Activated naive CD4-positive, alpha-beta T cell treated with anti-CD3 and anti-CD28 coated beads, Interleukin-2, amount 10 ng/mL, durations not matched to agents 7 days and 5 days (primary cell): ENCODE data around the gene OXTR.

Experiments used
- CTCF ChIA-PET: fragments of 350-600 bp; sonication (Branson Sonifier 250); formaldehyde crosslinking; loops from one replicate; lab custom pipeline; 2021; ENCODE audit warnings: antibody characterized with exemption; lab: Charles Lee
- DNase-seq: peaks from one replicate; pipeline ENCODE4 v3.0.0-alpha.2; 2020
- H3K27ac Mint-ChIP-seq: one replicate; pipeline ENCODE4 v1.8.0; 2021; ENCODE audit warnings: mild to moderate bottlenecking, moderate library complexity, mixed read lengths
- H3K27me3 Mint-ChIP-seq: one replicate; pipeline ENCODE4 v1.8.0; 2021; ENCODE audit warnings: mild to moderate bottlenecking, mixed read lengths
- H3K36me3 Mint-ChIP-seq: one replicate; pipeline ENCODE4 v1.8.0; 2021; ENCODE audit warnings: mixed read lengths
- H3K4me1 Mint-ChIP-seq: one replicate; pipeline ENCODE4 v1.8.0; 2021; ENCODE audit warnings: mixed read lengths
- H3K4me3 Mint-ChIP-seq: one replicate; pipeline ENCODE4 v1.8.0; 2021; ENCODE audit warnings: mild to moderate bottlenecking, moderate library complexity, mixed read lengths
- H3K9me3 Mint-ChIP-seq: one replicate; pipeline ENCODE4 v1.8.0; 2021; ENCODE audit warnings: mixed read lengths

Gene OXTR

GRCh38 chr3:8741581-8742261 is 27.7 kb downstream of the OXTR start:
- Mint-ChIP-seq H3K27me3 (peaks cover 37% of the 10 kb centered on the region), H3K4me1 (no peaks in the 10 kb centered on the region), H3K27ac (no peak overlapping the region), H3K9me3 (no peaks in the 10 kb centered on the region), H3K36me3 (no peaks in the 10 kb centered on the region), H3K4me3 (no peak overlapping the region)
- DNase-seq = peak; percentile 7
- CTCF ChIA-PET = no interaction called here

- H3K4me3 Mint-ChIP-seq = no peak overlapping the region
- no peaks in the 10 kb centered on the region for H3K36me3 Mint-ChIP-seq
- CTCF ChIA-PET = interaction anchor here (0.6 to 0.9 kb wide), 2 partner anchors 9 to 30 kb away, joined by 3 to 5 read pairs; partner anchors contain the start of gene OXTR
- no peaks in the 10 kb centered on the region for H3K4me1 Mint-ChIP-seq
- no peak for DNase-seq
- H3K27me3 Mint-ChIP-seq = peaks cover 37% of the 10 kb centered on the region
- no peaks in the 10 kb centered on the region for H3K9me3 Mint-ChIP-seq
- no peak overlapping the region for H3K27ac Mint-ChIP-seq
Observed at GRCh38 chr3:8739757-8740504, 29.5 kb downstream of the OXTR start.

GRCh38 chr3:8738639-8739038 is 30.8 kb downstream of the OXTR start:
- Mint-ChIP-seq H3K27ac (no peak overlapping the region), H3K4me1 (no peaks in the 10 kb centered on the region), H3K36me3 (no peaks in the 10 kb centered on the region), H3K4me3 (no peak overlapping the region), H3K27me3 (peaks cover 37% of the 10 kb centered on the region), H3K9me3 (no peaks in the 10 kb centered on the region)
- CTCF ChIA-PET = no interaction called here
- no peak for DNase-seq

GRCh38 chr3:8737823-8738222 is 31.6 kb downstream of the OXTR start:
- no peak overlapping the region for H3K4me3 Mint-ChIP-seq
- peaks cover 32% of the 10 kb centered on the region for H3K27me3 Mint-ChIP-seq
- no peaks in the 10 kb centered on the region for H3K4me1 Mint-ChIP-seq
- CTCF ChIA-PET = no interaction called here
- no peak overlapping the region for H3K27ac Mint-ChIP-seq
- no peaks in the 10 kb centered on the region for H3K36me3 Mint-ChIP-seq
- no peak for DNase-seq
- H3K9me3 Mint-ChIP-seq = no peaks in the 10 kb centered on the region

- H3K27me3 Mint-ChIP-seq = peaks cover 31% of the 10 kb centered on the region
- no peak for DNase-seq
- no peak overlapping the region for H3K4me3 Mint-ChIP-seq
- no peak overlapping the region for H3K27ac Mint-ChIP-seq
- H3K4me1 Mint-ChIP-seq = no peaks in the 10 kb centered on the region
- no peaks in the 10 kb centered on the region for H3K36me3 Mint-ChIP-seq
- CTCF ChIA-PET = no interaction called here
- no peaks in the 10 kb centered on the region for H3K9me3 Mint-ChIP-seq
Observed at GRCh38 chr3:8737301-8737700, 32.1 kb downstream of the OXTR start.

GRCh38 chr3:8736436-8736835 is 33.0 kb downstream of the OXTR start:
- DNase-seq = peak; percentile 10
- no peak overlapping the region for H3K4me3 Mint-ChIP-seq
- no peak overlapping the region for H3K27ac Mint-ChIP-seq
- H3K9me3 Mint-ChIP-seq = no peaks in the 10 kb centered on the region
- no peaks in the 10 kb centered on the region for H3K4me1 Mint-ChIP-seq
- CTCF ChIA-PET = no interaction called here
- no peaks in the 10 kb centered on the region for H3K36me3 Mint-ChIP-seq
- H3K27me3 Mint-ChIP-seq = peaks cover 25% of the 10 kb centered on the region

- no peaks in the 10 kb centered on the region for H3K4me1 Mint-ChIP-seq
- DNase-seq = no peak
- H3K27ac Mint-ChIP-seq = no peak overlapping the region
- no peaks in the 10 kb centered on the region for H3K36me3 Mint-ChIP-seq
- CTCF ChIA-PET = no interaction called here
- H3K9me3 Mint-ChIP-seq = no peaks in the 10 kb centered on the region
- no peak overlapping the region for H3K4me3 Mint-ChIP-seq
- peaks cover 18% of the 10 kb centered on the region for H3K27me3 Mint-ChIP-seq
Observed at GRCh38 chr3:8734908-8735307, 34.5 kb downstream of the OXTR start.

- no peak overlapping the region for H3K4me3 Mint-ChIP-seq
- peaks cover 18% of the 10 kb centered on the region for H3K27me3 Mint-ChIP-seq
- no peaks in the 10 kb centered on the region for H3K4me1 Mint-ChIP-seq
- no peaks in the 10 kb centered on the region for H3K9me3 Mint-ChIP-seq
- DNase-seq = no peak
- H3K36me3 Mint-ChIP-seq = no peaks in the 10 kb centered on the region
- H3K27ac Mint-ChIP-seq = peak overlapping the region; percentile 52
- CTCF ChIA-PET = no interaction called here
Observed at GRCh38 chr3:8734137-8734878, 35.1 kb downstream of the OXTR start.

GRCh38 chr3:8733332-8734094 is 35.9 kb downstream of the OXTR start, which contains the start of gene CAV3:
TSS of gene CAV3 (plus strand) at chr3:8733802. CDS start at chr3:8733877, 75 bp downstream.
- Mint-ChIP-seq H3K27me3 (peaks cover 18% of the 10 kb centered on the region), H3K4me1 (no peaks in the 10 kb centered on the region), H3K4me3 (no peak within 1 kb of the TSS), H3K36me3 (no peaks in the 10 kb centered on the region), H3K9me3 (no peaks in the 10 kb centered on the region), H3K27ac (peak within 1 kb of the TSS; percentile 52)
- CTCF ChIA-PET = no interaction called here
- no peak for DNase-seq

GRCh38 chr3:8732413-8732812 is 37.0 kb downstream of the OXTR start:
- no peak overlapping the region for H3K27ac Mint-ChIP-seq
- H3K4me3 Mint-ChIP-seq = no peak overlapping the region
- no peaks in the 10 kb centered on the region for H3K36me3 Mint-ChIP-seq
- no peak for DNase-seq
- CTCF ChIA-PET = no interaction called here
- peaks cover 10% of the 10 kb centered on the region for H3K27me3 Mint-ChIP-seq
- H3K4me1 Mint-ChIP-seq = no peaks in the 10 kb centered on the region
- H3K9me3 Mint-ChIP-seq = no peaks in the 10 kb centered on the region

GRCh38 chr3:8730656-8731055 is 38.8 kb downstream of the OXTR start:
- no peaks in the 10 kb centered on the region for H3K4me1 Mint-ChIP-seq
- H3K27me3 Mint-ChIP-seq = peaks cover 3% of the 10 kb centered on the region
- no peak for DNase-seq
- no peaks in the 10 kb centered on the region for H3K36me3 Mint-ChIP-seq
- no peak overlapping the region for H3K27ac Mint-ChIP-seq
- H3K4me3 Mint-ChIP-seq = no peak overlapping the region
- peaks cover 4% of the 10 kb centered on the region for H3K9me3 Mint-ChIP-seq
- CTCF ChIA-PET = interaction anchor here (0.5 kb wide), 1 partner anchor 9 kb away, joined by 5 read pairs; no protein-coding TSS in a partner anchor

GRCh38 chr3:8729479-8729878 is 39.9 kb downstream of the OXTR start:
- CTCF ChIA-PET = no interaction called here
- no peak for DNase-seq
- no peak overlapping the region for H3K27ac Mint-ChIP-seq
- no peaks in the 10 kb centered on the region for H3K4me1 Mint-ChIP-seq
- peaks cover 3% of the 10 kb centered on the region for H3K27me3 Mint-ChIP-seq
- H3K36me3 Mint-ChIP-seq = no peaks in the 10 kb centered on the region
- H3K4me3 Mint-ChIP-seq = no peak overlapping the region
- peaks cover 4% of the 10 kb centered on the region for H3K9me3 Mint-ChIP-seq

GRCh38 chr3:8727605-8728512 is 41.6 kb downstream of the OXTR start:
- Mint-ChIP-seq H3K36me3 (no peaks in the 10 kb centered on the region), H3K27me3 (peaks cover 8% of the 10 kb centered on the region), H3K4me3 (no peak overlapping the region), H3K27ac (no peak overlapping the region), H3K9me3 (peaks cover 4% of the 10 kb centered on the region), H3K4me1 (no peaks in the 10 kb centered on the region)
- DNase-seq = no peak
- CTCF ChIA-PET = no interaction called here
